GM12878 (cell line): ENCODE measurements around the gene MIPOL1. TPM values are rescaled to one million over a fixed set of nuclear protein-coding genes. Genes with fewer than 3 reads are reported as not detected.

Experiments
- ATAC-seq: fragments of 200-7000 bp; cut with Tn5 transposase; 3 replicates; pipeline ENCODE4 v1.9.1; 2020; ENCODE audit warnings: mild to moderate bottlenecking, moderate library complexity
- BruUV-seq: library from RNA; stranded (reverse); fragments of 400-500 nt; replicated peaks from 2 replicates; lab custom pipeline; 2021; lab: Mats Ljungman, UMichigan
- CTCF ChIA-PET: fragments of 300-600 bp; sonication (Branson Sonifier 250); formaldehyde crosslinking; extraction: SDS; loops from one replicate; lab custom pipeline; 2021; ENCODE audit warnings: inconsistent platforms; lab: Yijun Ruan, JAX
- POLR2A ChIA-PET: fragments of 350-600 bp; formaldehyde crosslinking; extraction: SDS; loops from one replicate; lab custom pipeline; 2021; ENCODE audit warnings: inconsistent platforms; lab: Charles Lee
- RAD21 ChIA-PET: fragments of 300-600 bp; sonication (Branson Sonifier 250); formaldehyde crosslinking; loops from one replicate; lab custom pipeline; 2023; ENCODE audit warnings: antibody characterized with exemption; ENCODE audit not compliant: unreplicated experiment; lab: Charles Lee
- SMC1A ChIA-PET: fragments of 300-600 bp; sonication (Branson Sonifier 250); formaldehyde crosslinking; loops from one replicate; lab custom pipeline; 2023; ENCODE audit not compliant: unreplicated experiment, uncharacterized antibody; lab: Charles Lee
- DNase-seq: peaks from one replicate; pipeline ENCODE4 v3.0.0-alpha.2; 2011; ENCODE audit warnings: low read depth, low spot score
- FAIRE-seq: peaks from 3 replicates; lab custom pipeline; 2011; peaks lifted over from hg19 to GRCh38; lab: Jason Lieb, UNC
- H2AFZ ChIP-seq: 2 replicates; pipeline ENCODE4 v1.6.0; 2011; ENCODE audit warnings: low read depth, low read length, control low read depth; ENCODE audit not compliant: control insufficient read depth
- H3K27ac ChIP-seq: 2 replicates; pipeline ENCODE4 v1.5.1; 2011; ENCODE audit warnings: control low read depth; ENCODE audit not compliant: control insufficient read depth, insufficient read depth
- H3K27me3 ChIP-seq, 2 experiments: replicated peaks in 1 of 2; 2 replicates each; pipeline versions ENCODE4 v1.6.0 to v1.6.1; 2011; ENCODE audit warnings: low read length in 1 of 2; ENCODE audit not compliant: control insufficient read depth in 2 of 2, insufficient read depth in 2 of 2
- H3K36me3 ChIP-seq, 2 experiments: 2 replicates each; pipeline ENCODE4 v1.5.1; 2011; ENCODE audit warnings: low read length in 1 of 2; ENCODE audit not compliant: control insufficient read depth in 2 of 2, insufficient read depth in 2 of 2
- H3K4me1 ChIP-seq: 2 replicates; pipeline ENCODE4 v1.6.1; 2011; ENCODE audit warnings: mild to moderate bottlenecking, low read length, moderate library complexity, mixed read lengths; ENCODE audit not compliant: control insufficient read depth, insufficient read depth
- H3K4me2 ChIP-seq: 2 replicates; pipeline ENCODE4 v1.6.0; 2011; ENCODE audit warnings: control low read depth; ENCODE audit not compliant: control insufficient read depth, insufficient read depth
- H3K4me3 ChIP-seq: fragments of 200-600 bp; sonication (generic); 2 replicates; pipeline ENCODE4 v1.5.1; 2016
- H3K79me2 ChIP-seq: 2 replicates; pipeline ENCODE4 v1.6.0; 2011; ENCODE audit warnings: low read length; ENCODE audit not compliant: control insufficient read depth, insufficient read depth
- H3K9ac ChIP-seq: 2 replicates; pipeline ENCODE4 v1.8.0; 2011; ENCODE audit warnings: low read length, control low read depth, mixed read lengths; ENCODE audit not compliant: control insufficient read depth, insufficient read depth
- H3K9me3 ChIP-seq: replicated peaks from 3 replicates; pipeline ENCODE4 v1.5.1; 2011; ENCODE audit warnings: mild to moderate bottlenecking, low read length; ENCODE audit not compliant: control insufficient read depth, insufficient read depth
- H4K20me1 ChIP-seq: 2 replicates; pipeline ENCODE4 v1.6.0; 2011; ENCODE audit not compliant: control insufficient read depth, insufficient read depth
- BMI1 ChIP-seq: fragments of 450-650 bp; IDR thresholded peaks from 2 replicates; pipeline ENCODE4 v1.6.1; 2016; ENCODE audit warnings: mild to moderate bottlenecking, moderate library complexity, borderline replicate concordance
- CBX3 ChIP-seq: fragments of 200-600 bp; sonication (generic); IDR thresholded peaks from 2 replicates; pipeline ENCODE4 v1.6.1; 2016; ENCODE audit warnings: low read depth, borderline replicate concordance
- ESRRA ChIP-seq: IDR thresholded peaks from 2 replicates; pipeline ENCODE4 v1.6.1; 2012; ENCODE audit warnings: mild to moderate bottlenecking, low read length, improper control_type of control experiment
- HDAC2 ChIP-seq: fragments of 200-600 bp; sonication (generic); IDR thresholded peaks from 2 replicates; pipeline ENCODE4 v1.6.1; 2017
- SIX5 ChIP-seq: IDR thresholded peaks from 2 replicates; pipeline ENCODE4 v1.6.1; 2011; ENCODE audit warnings: mild to moderate bottlenecking, low read depth, low read length, moderate library complexity; ENCODE audit not compliant: severe bottlenecking
- SMAD5 ChIP-seq: IDR thresholded peaks from 2 replicates; pipeline ENCODE4 v1.6.1; 2016; ENCODE audit warnings: antibody characterized with exemption, low read depth
- SREBF2 ChIP-seq: IDR thresholded peaks from 2 replicates; pipeline ENCODE4 v1.6.1; 2012; ENCODE audit warnings: mild to moderate bottlenecking, low read length
- WRNIP1 ChIP-seq: IDR thresholded peaks from 2 replicates; pipeline ENCODE4 v1.6.1; 2011; ENCODE audit warnings: low read depth, low read length, improper control_type of control experiment, borderline replicate concordance
- ZSCAN29 ChIP-seq: fragments of 450-650 bp; IDR thresholded peaks from 2 replicates; pipeline ENCODE4 v1.6.1; 2017; ENCODE audit warnings: mild to moderate bottlenecking, moderate library complexity
- ZZZ3 ChIP-seq: IDR thresholded peaks from 2 replicates; pipeline ENCODE4 v1.6.1; 2011; ENCODE audit warnings: low read depth; ENCODE audit not compliant: control insufficient read depth, insufficient read length
- WGBS: methylation state at CpG from one replicate; pipeline ENCODE4 v1.1.6; 2016; ENCODE audit warnings: low lambda C conversion rate; ENCODE audit not compliant: insufficient replicate concordance, insufficient coverage; ENCODE audit errors: missing lambda C conversion rate; 5-methylcytosine and 5-hydroxymethylcytosine counted together
- in situ Hi-C: fragments of 300-500 bp; cut with MboI; formaldehyde crosslinking; loops from 9 replicates; pipeline ENCODE4 v1.14.3; 2018; ENCODE audit warnings: mixed read lengths
- intact Hi-C: fragments of 100-400 bp; cut with micrococcal nuclease; formaldehyde crosslinking; loops from one replicate; pipeline ENCODE4 v1.14.2; 2022; ENCODE audit not compliant: unreplicated experiment
- polyA plus RNA-seq, 11 experiments: library from polyadenylated mRNA; depleted of rRNA in 4 of 11; unstranded in 6 of 11; stranded (reverse) in 5 of 11; fragments of >200 nt; fragmentation: Nextera tagmentation in 4 of 11; fragmentation: Illumina TruSeq in 1 of 11; extraction: Ambion mirVana in 4 of 11; extraction: Trizol in 1 of 11; gene quantifications; 1 replicate in 1 of 11; 2 replicates in 10 of 11; pipeline versions ENCODE4 v1.2.1 to v1.2.3, GENCODE V29; 2011 to 2016; ENCODE audit warnings: inconsistent platforms in 2 of 11, missing spikeins in 2 of 11, low read depth in 1 of 11
- total RNA-seq, 4 experiments: library from RNA; depleted of rRNA in 3 of 4; stranded (reverse); fragments of >200 nt in 3 of 4; fragmentation: Illumina TruSeq in 1 of 4; extraction: Trizol in 1 of 4; gene quantifications; 2 replicates each; pipeline versions ENCODE4 v1.2.1 to v1.2.3, GENCODE V29; 2013 to 2021
- TF ChIP-seq, protein P1 (sequence below): fragments of 450-650 bp; IDR thresholded peaks from 2 replicates; pipeline ENCODE4 v1.6.1; 2017; ENCODE audit warnings: antibody characterized with exemption, mild to moderate bottlenecking, moderate library complexity
- TF ChIP-seq, protein P2 (sequence below): fragments of 450-650 bp; IDR thresholded peaks from 2 replicates; pipeline ENCODE4 v1.6.1; 2018; ENCODE audit warnings: borderline replicate concordance, mild to moderate bottlenecking; ENCODE audit not compliant: partially characterized antibody

Gene MIPOL1
- total and polyA plus RNA-seq, 10 of the 15 experiments (the other 5 are each of a cell fraction or from before 2014, with no cell fraction given) = 0.06 TPM; not detected in 9

DNA sequence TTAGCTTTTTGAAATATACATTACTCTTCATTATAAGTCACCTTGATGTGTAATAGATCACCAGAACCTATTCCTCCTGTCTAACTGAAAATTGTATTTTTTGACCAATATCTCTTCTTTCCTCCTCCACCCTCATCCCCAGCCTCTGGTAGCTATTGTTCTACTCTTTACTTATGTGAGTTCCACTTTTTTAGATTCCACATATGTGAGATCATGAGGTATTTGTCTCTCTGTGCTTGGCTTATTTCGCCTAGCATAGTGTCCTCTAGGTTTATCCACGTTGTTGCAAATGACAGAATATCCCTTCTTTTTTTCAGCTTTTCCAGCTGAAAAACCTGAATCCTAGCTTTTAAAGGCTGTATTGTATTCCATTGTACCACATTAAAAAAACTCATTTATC is 82.1 kb downstream of the MIPOL1 start:
- intact Hi-C loops (no loop called here), in situ Hi-C loops (no loop called here)
- no peaks in the 10 kb centered on the region for H3K4me1 ChIP-seq
- H3K36me3 ChIP-seq = no peaks in the 10 kb centered on the region
- H3K79me2 ChIP-seq = no peaks in the 10 kb centered on the region
- H3K27ac ChIP-seq = no peak overlapping the region
- POLR2A ChIA-PET = no interaction called here
- H3K4me3 ChIP-seq = no peak overlapping the region
- H3K4me2 ChIP-seq = no peak overlapping the region
- H3K27me3 ChIP-seq = no peaks in the 10 kb centered on the region
- FAIRE-seq = no peak
- TF ChIP-seq WRNIP1 = no peak
- TF ChIP-seq SREBF2 = no peak
- TF ChIP-seq BMI1 = no peak
- TF ChIP-seq ZZZ3 = no peak
- TF ChIP-seq ZSCAN29 = no peak
- TF ChIP-seq ESRRA = no peak
- TF ChIP-seq CBX3 = no peak
- no peak for TF ChIP-seq SMAD5
- no peak for DNase-seq
- H3K9ac ChIP-seq = no peak overlapping the region
- RAD21 ChIA-PET = no interaction called here
- no peak for ATAC-seq
- SMC1A ChIA-PET = no interaction called here
- H3K9me3 ChIP-seq = no peaks in the 10 kb centered on the region
- no peak overlapping the region for H2AFZ ChIP-seq
- CTCF ChIA-PET = no interaction called here
- H4K20me1 ChIP-seq = no peaks in the 10 kb centered on the region
- no TSS peak for BruUV-seq
- WGBS = 33% methylated on average over 2 of the region's 2 CpGs

DNA sequence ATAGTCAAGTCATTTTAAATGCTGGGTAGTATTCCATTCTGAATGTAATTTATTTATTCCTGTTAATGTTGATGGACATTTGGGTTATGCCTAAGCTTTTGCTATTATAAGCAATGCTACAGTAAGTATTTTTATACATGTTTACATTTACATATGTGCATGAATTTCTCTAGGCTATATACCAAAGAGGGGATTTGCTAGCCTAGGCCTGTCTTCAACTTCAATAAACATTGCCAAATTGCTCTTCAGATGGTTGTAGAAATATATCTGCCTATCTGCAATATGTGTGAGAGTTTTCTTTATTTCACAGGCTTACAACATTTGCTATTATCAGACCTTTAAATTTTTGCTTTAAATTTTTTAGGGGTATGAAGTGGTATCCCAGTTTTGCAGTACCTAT is 87.0 kb downstream of the MIPOL1 start:
- ATAC-seq (no peak), FAIRE-seq (no peak), DNase-seq (no peak)
- Histone ChIP-seq H3K27ac (no peak overlapping the region), H3K79me2 (no peaks in the 10 kb centered on the region), H3K4me2 (no peak overlapping the region), H3K36me3 (no peaks in the 10 kb centered on the region), H3K4me1 (no peaks in the 10 kb centered on the region), H3K27me3 (no peaks in the 10 kb centered on the region), H3K9me3 (no peaks in the 10 kb centered on the region), H3K9ac (no peak overlapping the region), H4K20me1 (no peaks in the 10 kb centered on the region), H2AFZ (no peak overlapping the region), H3K4me3 (no peak overlapping the region)
- in situ Hi-C loops = no loop called here
- TF ChIP-seq, protein P1, sequence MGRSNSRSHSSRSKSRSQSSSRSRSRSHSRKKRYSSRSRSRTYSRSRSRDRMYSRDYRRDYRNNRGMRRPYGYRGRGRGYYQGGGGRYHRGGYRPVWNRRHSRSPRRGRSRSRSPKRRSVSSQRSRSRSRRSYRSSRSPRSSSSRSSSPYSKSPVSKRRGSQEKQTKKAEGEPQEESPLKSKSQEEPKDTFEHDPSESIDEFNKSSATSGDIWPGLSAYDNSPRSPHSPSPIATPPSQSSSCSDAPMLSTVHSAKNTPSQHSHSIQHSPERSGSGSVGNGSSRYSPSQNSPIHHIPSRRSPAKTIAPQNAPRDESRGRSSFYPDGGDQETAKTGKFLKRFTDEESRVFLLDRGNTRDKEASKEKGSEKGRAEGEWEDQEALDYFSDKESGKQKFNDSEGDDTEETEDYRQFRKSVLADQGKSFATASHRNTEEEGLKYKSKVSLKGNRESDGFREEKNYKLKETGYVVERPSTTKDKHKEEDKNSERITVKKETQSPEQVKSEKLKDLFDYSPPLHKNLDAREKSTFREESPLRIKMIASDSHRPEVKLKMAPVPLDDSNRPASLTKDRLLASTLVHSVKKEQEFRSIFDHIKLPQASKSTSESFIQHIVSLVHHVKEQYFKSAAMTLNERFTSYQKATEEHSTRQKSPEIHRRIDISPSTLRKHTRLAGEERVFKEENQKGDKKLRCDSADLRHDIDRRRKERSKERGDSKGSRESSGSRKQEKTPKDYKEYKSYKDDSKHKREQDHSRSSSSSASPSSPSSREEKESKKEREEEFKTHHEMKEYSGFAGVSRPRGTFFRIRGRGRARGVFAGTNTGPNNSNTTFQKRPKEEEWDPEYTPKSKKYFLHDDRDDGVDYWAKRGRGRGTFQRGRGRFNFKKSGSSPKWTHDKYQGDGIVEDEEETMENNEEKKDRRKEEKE = no peak
- TF ChIP-seq SIX5 (no peak), HDAC2 (no peak)
- TF ChIP-seq, protein P2, sequence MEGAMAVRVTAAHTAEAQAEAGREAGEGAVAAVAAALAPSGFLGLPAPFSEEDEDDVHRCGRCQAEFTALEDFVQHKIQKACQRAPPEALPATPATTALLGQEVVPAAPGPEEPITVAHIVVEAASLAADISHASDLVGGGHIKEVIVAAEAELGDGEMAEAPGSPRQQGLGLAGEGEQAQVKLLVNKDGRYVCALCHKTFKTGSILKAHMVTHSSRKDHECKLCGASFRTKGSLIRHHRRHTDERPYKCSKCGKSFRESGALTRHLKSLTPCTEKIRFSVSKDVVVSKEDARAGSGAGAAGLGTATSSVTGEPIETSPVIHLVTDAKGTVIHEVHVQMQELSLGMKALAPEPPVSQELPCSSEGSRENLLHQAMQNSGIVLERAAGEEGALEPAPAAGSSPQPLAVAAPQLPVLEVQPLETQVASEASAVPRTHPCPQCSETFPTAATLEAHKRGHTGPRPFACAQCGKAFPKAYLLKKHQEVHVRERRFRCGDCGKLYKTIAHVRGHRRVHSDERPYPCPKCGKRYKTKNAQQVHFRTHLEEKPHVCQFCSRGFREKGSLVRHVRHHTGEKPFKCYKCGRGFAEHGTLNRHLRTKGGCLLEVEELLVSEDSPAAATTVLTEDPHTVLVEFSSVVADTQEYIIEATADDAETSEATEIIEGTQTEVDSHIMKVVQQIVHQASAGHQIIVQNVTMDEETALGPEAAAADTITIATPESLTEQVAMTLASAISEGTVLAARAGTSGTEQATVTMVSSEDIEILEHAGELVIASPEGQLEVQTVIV = no peak
- BruUV-seq = no TSS peak
- ChIA-PET SMC1A (no interaction called here), RAD21 (no interaction called here), POLR2A (no interaction called here), CTCF (no interaction called here)
- intact Hi-C loops = no loop called here
